Activated naive CD8-positive, alpha-beta T cell treated with anti-CD3 and anti-CD28 coated beads for 36 hours (primary cell): ENCODE data around the gene CRLF3. TPM values are rescaled to one million over a fixed set of nuclear protein-coding genes. Genes with fewer than 3 reads are reported as not detected.

Source experiments
- DNase-seq: peaks from one replicate; pipeline ENCODE4 v3.0.0; 2021
- H3K27ac Mint-ChIP-seq: one replicate; pipeline ENCODE4 v1.8.0; 2022; ENCODE audit warnings: mild to moderate bottlenecking, moderate library complexity, mixed read lengths
- H3K27me3 Mint-ChIP-seq: one replicate; pipeline ENCODE4 v1.8.0; 2022; ENCODE audit warnings: mild to moderate bottlenecking, mixed read lengths
- H3K36me3 Mint-ChIP-seq: one replicate; pipeline ENCODE4 v1.8.0; 2021; ENCODE audit warnings: mild to moderate bottlenecking, mixed read lengths
- H3K4me1 Mint-ChIP-seq: one replicate; pipeline ENCODE4 v1.8.0; 2021; ENCODE audit warnings: mixed read lengths
- H3K4me3 Mint-ChIP-seq: one replicate; pipeline ENCODE4 v1.8.0; 2022; ENCODE audit warnings: mild to moderate bottlenecking, moderate library complexity, mixed read lengths
- H3K9me3 Mint-ChIP-seq: one replicate; pipeline ENCODE4 v1.8.0; 2022; ENCODE audit warnings: mixed read lengths
- total RNA-seq, 2 experiments: library from RNA; stranded (reverse); gene quantifications; one replicate each; pipeline ENCODE4 v1.2.3, GENCODE V29; 2021

Gene CRLF3
- total RNA-seq = 10 to 100 TPM; 45.4 TPM

DNA sequence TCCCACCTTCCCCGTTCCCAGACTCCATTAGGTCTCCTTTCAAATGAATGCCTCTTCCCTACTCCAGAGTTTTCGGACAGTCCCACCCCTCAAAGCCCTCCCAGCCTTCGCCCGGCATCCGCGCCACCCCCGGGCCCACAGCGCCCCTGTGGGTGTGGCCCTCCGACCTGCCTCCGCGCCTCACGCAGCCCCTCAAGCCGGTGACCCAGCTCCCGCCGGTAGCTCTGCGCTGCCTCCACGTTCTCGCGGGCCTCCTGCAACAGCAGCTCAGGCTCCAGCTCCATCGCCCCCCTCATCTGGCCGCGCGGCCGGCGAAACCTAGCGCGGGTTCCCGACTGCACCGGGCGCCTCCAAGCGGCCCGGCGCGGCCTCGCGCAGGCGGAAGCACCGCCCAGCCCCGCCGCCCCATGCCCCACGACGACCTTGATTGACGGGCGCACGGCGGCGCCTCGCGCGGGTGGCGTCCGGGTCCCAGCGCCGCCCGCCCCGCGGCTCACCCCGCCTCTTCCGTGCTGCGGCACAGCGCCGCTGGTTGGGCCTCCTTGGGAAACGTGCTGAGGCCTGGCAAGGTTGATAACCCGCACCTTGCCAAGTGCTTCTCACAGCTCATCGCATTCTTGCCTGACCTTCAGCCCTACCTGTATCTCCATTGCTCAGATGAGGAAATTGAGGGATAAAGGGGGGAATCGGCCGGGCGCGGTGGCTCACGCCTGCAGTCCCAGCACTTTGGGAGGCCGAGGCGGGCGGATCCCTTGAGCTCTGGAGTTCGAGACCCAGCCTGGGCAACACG, at the start of gene CRLF3:
Gene CRLF3, minus strand, starts transcription at position 337 of the 790 bp plus-strand sequence. Its CDS starts 41 bp downstream, at position 296.
- Mint-ChIP-seq H3K36me3 (peaks cover 19% of the 10 kb centered on the region), H3K4me3 (peak within 1 kb of the TSS; percentile 100), H3K27ac (peak within 1 kb of the TSS; percentile 97), H3K9me3 (no peaks in the 10 kb centered on the region), H3K4me1 (peaks cover 36% of the 10 kb centered on the region), H3K27me3 (no peaks in the 10 kb centered on the region)
- DNase-seq = peak; percentile 97

GRCh38 chr17:30869005-30869404, 44.5 kb upstream of the CRLF3 start:
- no peaks in the 10 kb centered on the region for H3K9me3 Mint-ChIP-seq
- no peaks in the 10 kb centered on the region for H3K4me1 Mint-ChIP-seq
- no peak overlapping the region for H3K27ac Mint-ChIP-seq
- no peaks in the 10 kb centered on the region for H3K27me3 Mint-ChIP-seq
- peaks cover 33% of the 10 kb centered on the region for H3K36me3 Mint-ChIP-seq
- no peak for DNase-seq
- H3K4me3 Mint-ChIP-seq = no peak overlapping the region

- Mint-ChIP-seq H3K36me3 (peaks cover 36% of the 10 kb centered on the region), H3K4me3 (no peak overlapping the region), H3K9me3 (no peaks in the 10 kb centered on the region), H3K27ac (no peak overlapping the region), H3K4me1 (no peaks in the 10 kb centered on the region), H3K27me3 (no peaks in the 10 kb centered on the region)
- no peak for DNase-seq
These were observed 40.1 kb upstream of the CRLF3 start for GRCh38 chr17:30864636-30865035.

- no peak overlapping the region for H3K27ac Mint-ChIP-seq
- H3K36me3 Mint-ChIP-seq = peaks cover 22% of the 10 kb centered on the region
- no peaks in the 10 kb centered on the region for H3K27me3 Mint-ChIP-seq
- H3K4me3 Mint-ChIP-seq = no peak overlapping the region
- no peaks in the 10 kb centered on the region for H3K4me1 Mint-ChIP-seq
- no peaks in the 10 kb centered on the region for H3K9me3 Mint-ChIP-seq
- DNase-seq = no peak
These were observed 34.2 kb upstream of the CRLF3 start for GRCh38 chr17:30858556-30859250.

DNA sequence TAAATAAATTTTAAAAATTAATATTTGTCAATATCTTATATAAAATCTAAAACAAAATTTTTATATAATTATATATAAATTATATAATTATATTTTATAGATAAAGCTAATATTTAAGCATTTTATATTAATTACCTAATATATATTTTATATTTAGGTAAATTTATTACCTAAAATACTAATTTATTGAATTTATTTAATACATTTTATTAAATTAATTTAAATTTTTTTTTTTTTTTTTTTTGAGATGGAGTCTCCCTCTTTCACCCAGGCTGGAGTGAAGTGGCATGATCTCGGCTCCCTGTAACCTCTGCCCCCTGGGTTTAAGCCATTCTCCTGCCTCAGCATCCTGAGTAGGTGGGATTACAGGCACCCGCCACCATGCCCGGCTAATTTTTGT, 29.7 kb upstream of the CRLF3 start:
- DNase-seq = no peak
- Mint-ChIP-seq H3K36me3 (peaks cover 28% of the 10 kb centered on the region), H3K27ac (no peak overlapping the region), H3K27me3 (no peaks in the 10 kb centered on the region), H3K4me3 (no peak overlapping the region), H3K9me3 (no peaks in the 10 kb centered on the region), H3K4me1 (no peaks in the 10 kb centered on the region)

DNA sequence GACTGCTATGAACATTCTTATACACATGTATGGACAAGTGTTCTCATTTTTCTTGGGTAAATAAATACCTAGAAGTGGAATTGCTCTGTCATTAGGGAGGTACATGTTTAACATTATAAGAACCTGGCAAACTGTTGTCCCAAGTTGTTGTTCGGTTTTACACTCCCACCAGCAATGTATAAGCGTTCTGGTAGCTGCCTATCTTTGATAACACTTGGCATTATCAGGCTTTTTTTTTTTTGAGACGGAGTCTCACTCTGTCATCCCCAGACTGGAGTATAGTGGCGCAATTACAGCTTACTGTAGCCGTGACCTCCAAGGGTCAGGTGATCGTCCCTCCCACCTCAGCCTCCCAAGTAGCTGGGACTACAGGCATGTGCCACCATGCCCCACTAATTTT, 23.5 kb upstream of the CRLF3 start:
- Mint-ChIP-seq H3K27me3 (no peaks in the 10 kb centered on the region), H3K4me3 (no peak overlapping the region), H3K36me3 (peaks cover 29% of the 10 kb centered on the region), H3K4me1 (no peaks in the 10 kb centered on the region), H3K9me3 (no peaks in the 10 kb centered on the region), H3K27ac (no peak overlapping the region)
- no peak for DNase-seq

- H3K4me3 Mint-ChIP-seq = no peak overlapping the region
- H3K27ac Mint-ChIP-seq = no peak overlapping the region
- peaks cover 25% of the 10 kb centered on the region for H3K36me3 Mint-ChIP-seq
- no peak for DNase-seq
- no peaks in the 10 kb centered on the region for H3K27me3 Mint-ChIP-seq
- H3K9me3 Mint-ChIP-seq = no peaks in the 10 kb centered on the region
- no peaks in the 10 kb centered on the region for H3K4me1 Mint-ChIP-seq
These were observed 16.3 kb upstream of the CRLF3 start for GRCh38 chr17:30840771-30841170.

- Mint-ChIP-seq H3K9me3 (no peaks in the 10 kb centered on the region), H3K4me1 (peaks cover 7% of the 10 kb centered on the region), H3K36me3 (peaks cover 39% of the 10 kb centered on the region), H3K4me3 (no peak overlapping the region), H3K27me3 (no peaks in the 10 kb centered on the region), H3K27ac (no peak overlapping the region)
- no peak for DNase-seq
These were observed 13.8 kb upstream of the CRLF3 start for GRCh38 chr17:30838202-30838807.

DNA sequence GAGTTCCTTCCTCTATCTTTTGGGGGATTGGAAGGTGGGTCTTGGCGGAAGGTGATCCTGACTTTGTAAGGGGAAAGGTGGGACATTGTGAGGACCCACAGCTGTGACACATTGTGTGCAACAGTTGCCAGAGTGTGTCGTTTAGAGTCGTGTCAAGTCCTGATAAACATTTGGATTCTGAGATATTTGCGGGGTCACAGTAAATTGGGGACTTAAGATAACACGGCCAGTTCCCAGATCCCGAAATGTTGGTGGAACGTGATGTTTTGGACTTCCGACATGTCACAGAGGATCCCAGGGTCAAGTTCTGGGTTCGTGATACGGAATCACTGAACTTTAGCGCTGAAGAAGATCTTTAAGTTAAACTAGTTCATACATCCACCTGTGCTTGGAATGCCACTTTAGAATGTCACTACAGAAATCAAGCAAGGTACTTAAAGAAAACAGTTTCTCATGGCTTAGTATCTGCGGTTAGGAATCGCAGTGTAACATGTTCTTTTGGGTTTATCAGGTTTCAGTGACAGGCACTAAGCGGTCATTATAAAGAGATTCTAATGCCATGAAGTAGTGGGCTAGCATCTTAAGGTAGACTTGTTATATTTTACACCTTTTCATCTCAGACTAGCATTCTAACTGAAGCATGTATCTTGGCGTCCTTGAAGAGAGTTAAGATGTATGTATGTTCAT, 8.1 kb upstream of the CRLF3 start:
- peak overlapping the region; percentile 95 for H3K4me3 Mint-ChIP-seq
- H3K27ac Mint-ChIP-seq = peak overlapping the region; percentile 96
- H3K36me3 Mint-ChIP-seq = peaks cover 24% of the 10 kb centered on the region
- no peaks in the 10 kb centered on the region for H3K27me3 Mint-ChIP-seq
- no peaks in the 10 kb centered on the region for H3K9me3 Mint-ChIP-seq
- H3K4me1 Mint-ChIP-seq = peaks cover 19% of the 10 kb centered on the region
- no peak for DNase-seq

- Mint-ChIP-seq H3K4me1 (peaks cover 19% of the 10 kb centered on the region), H3K27me3 (no peaks in the 10 kb centered on the region), H3K9me3 (no peaks in the 10 kb centered on the region), H3K4me3 (peak within 1 kb of the TSS; percentile 95), H3K36me3 (peaks cover 23% of the 10 kb centered on the region), H3K27ac (peak within 1 kb of the TSS; percentile 96)
- DNase-seq = peak; percentile 90
These were observed 7.4 kb upstream of the CRLF3 start, which contains the start of gene ATAD5 for GRCh38 chr17:30831663-30832437. TSS of gene ATAD5 (plus strand) at chr17:30831966. CDS start at chr17:30832348, 382 bp downstream.

DNA sequence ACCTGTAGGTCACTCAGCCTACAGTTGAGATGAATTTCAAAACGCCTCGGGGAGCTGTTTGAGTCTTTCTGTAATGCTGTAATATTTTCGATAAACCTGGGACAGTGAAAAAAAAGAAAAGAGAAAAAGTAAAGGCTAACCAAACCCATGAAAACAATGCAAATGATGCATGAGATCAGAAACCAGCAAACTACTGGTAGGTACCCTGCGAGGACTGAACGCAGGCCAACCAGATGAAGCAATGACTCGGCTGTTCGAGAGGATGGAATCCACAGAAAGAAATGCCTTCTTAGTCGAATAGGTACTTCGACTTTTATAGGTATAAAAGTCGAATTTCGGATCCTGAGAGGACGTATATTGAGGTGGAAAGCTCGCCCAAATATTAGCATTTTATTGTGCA, 6.8 kb upstream of the CRLF3 start:
- Mint-ChIP-seq H3K27me3 (no peaks in the 10 kb centered on the region), H3K36me3 (peaks cover 20% of the 10 kb centered on the region)

GRCh38 chr17:30829022-30829421, 4.5 kb upstream of the CRLF3 start:
- Mint-ChIP-seq H3K27me3 (no peaks in the 10 kb centered on the region), H3K4me1 (peaks cover 21% of the 10 kb centered on the region), H3K4me3 (no peak overlapping the region), H3K9me3 (no peaks in the 10 kb centered on the region), H3K27ac (no peak overlapping the region), H3K36me3 (peaks cover 4% of the 10 kb centered on the region)
- no peak for DNase-seq

More for the DNA sequence above, 6.8 kb upstream of the CRLF3 start:
- no peak for DNase-seq
- Mint-ChIP-seq H3K4me1 (peaks cover 19% of the 10 kb centered on the region), H3K27ac (peak overlapping the region; percentile 96), H3K9me3 (no peaks in the 10 kb centered on the region), H3K4me3 (peak overlapping the region; percentile 95)

DNA sequence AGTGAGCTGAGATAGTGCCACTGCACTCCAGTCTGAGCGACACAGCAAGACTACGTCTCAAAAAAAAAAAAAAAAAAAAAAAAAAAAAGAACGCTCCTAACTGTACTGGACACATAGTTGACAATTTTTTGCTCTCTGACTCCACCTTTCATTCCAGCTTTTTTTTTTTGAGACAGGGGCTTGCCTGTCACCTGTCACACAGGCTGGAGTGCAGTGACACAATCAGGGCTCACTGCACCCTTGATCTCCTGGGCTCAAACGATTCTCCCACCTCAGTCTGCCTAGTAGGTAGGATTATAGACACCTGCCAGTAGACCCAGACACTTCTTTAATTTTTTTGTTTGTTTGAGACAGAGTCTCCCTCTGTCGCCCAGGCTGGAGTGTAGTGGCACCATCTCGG, 2.6 kb upstream of the CRLF3 start:
- peaks cover 18% of the 10 kb centered on the region for H3K4me1 Mint-ChIP-seq
- no peaks in the 10 kb centered on the region for H3K9me3 Mint-ChIP-seq
- H3K4me3 Mint-ChIP-seq = no peak overlapping the region
- no peak overlapping the region for H3K27ac Mint-ChIP-seq
- DNase-seq = no peak
- H3K27me3 Mint-ChIP-seq = no peaks in the 10 kb centered on the region
- H3K36me3 Mint-ChIP-seq = peaks cover 9% of the 10 kb centered on the region

DNA sequence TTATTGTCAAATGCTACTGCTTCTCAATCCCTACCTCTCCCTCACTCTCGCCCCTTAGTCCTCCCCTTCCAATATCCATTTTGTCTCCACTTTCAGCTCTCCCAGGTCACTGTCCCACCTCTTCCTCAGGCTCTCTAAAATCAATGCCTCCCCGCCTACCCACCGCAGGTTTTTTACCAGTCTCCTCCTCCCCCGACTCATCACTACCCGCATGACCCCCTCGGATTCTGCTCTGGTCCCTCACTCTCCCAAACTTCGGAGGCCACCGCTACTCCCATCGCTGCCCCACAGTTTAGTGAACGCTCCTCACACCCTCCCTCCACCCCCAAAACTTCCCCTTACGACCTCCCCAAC, 513 bp downstream of the CRLF3 start:
- H3K27ac Mint-ChIP-seq = peak overlapping the region; percentile 97
- H3K36me3 Mint-ChIP-seq = peaks cover 24% of the 10 kb centered on the region
- no peaks in the 10 kb centered on the region for H3K27me3 Mint-ChIP-seq
- no peaks in the 10 kb centered on the region for H3K9me3 Mint-ChIP-seq
- DNase-seq = peak; percentile 50
- H3K4me1 Mint-ChIP-seq = peaks cover 41% of the 10 kb centered on the region
- peak overlapping the region; percentile 100 for H3K4me3 Mint-ChIP-seq
